GM12878 (cell line): ENCODE data around the gene PKP4. TPM values are rescaled to one million over a fixed set of nuclear protein-coding genes. Genes with fewer than 3 reads are reported as not detected.

Experiments
- ATAC-seq: fragments of 200-7000 bp; cut with Tn5 transposase; 3 replicates; pipeline ENCODE4 v1.9.1; 2020; ENCODE audit warnings: mild to moderate bottlenecking, moderate library complexity
- BruUV-seq: library from RNA; stranded (reverse); fragments of 400-500 nt; replicated peaks from 2 replicates; lab custom pipeline; 2021; lab: Mats Ljungman, UMichigan
- CTCF ChIA-PET: fragments of 300-600 bp; sonication (Branson Sonifier 250); formaldehyde crosslinking; extraction: SDS; loops from one replicate; lab custom pipeline; 2021; ENCODE audit warnings: inconsistent platforms; lab: Yijun Ruan, JAX
- POLR2A ChIA-PET: fragments of 350-600 bp; formaldehyde crosslinking; extraction: SDS; loops from one replicate; lab custom pipeline; 2021; ENCODE audit warnings: inconsistent platforms; lab: Charles Lee
- RAD21 ChIA-PET: fragments of 300-600 bp; sonication (Branson Sonifier 250); formaldehyde crosslinking; loops from one replicate; lab custom pipeline; 2023; ENCODE audit warnings: antibody characterized with exemption; ENCODE audit not compliant: unreplicated experiment; lab: Charles Lee
- SMC1A ChIA-PET: fragments of 300-600 bp; sonication (Branson Sonifier 250); formaldehyde crosslinking; loops from one replicate; lab custom pipeline; 2023; ENCODE audit not compliant: unreplicated experiment, uncharacterized antibody; lab: Charles Lee
- DNase-seq: peaks from one replicate; pipeline ENCODE4 v3.0.0-alpha.2; 2011; ENCODE audit warnings: low read depth, low spot score
- FAIRE-seq: peaks from 3 replicates; lab custom pipeline; 2011; peaks lifted over from hg19 to GRCh38; lab: Jason Lieb, UNC
- H2AFZ ChIP-seq: 2 replicates; pipeline ENCODE4 v1.6.0; 2011; ENCODE audit warnings: low read depth, low read length, control low read depth; ENCODE audit not compliant: control insufficient read depth
- H3K27ac ChIP-seq: 2 replicates; pipeline ENCODE4 v1.5.1; 2011; ENCODE audit warnings: control low read depth; ENCODE audit not compliant: control insufficient read depth, insufficient read depth
- H3K27me3 ChIP-seq, 2 experiments: replicated peaks in 1 of 2; 2 replicates each; pipeline versions ENCODE4 v1.6.0 to v1.6.1; 2011; ENCODE audit warnings: low read length in 1 of 2; ENCODE audit not compliant: control insufficient read depth in 2 of 2, insufficient read depth in 2 of 2
- H3K36me3 ChIP-seq, 2 experiments: 2 replicates each; pipeline ENCODE4 v1.5.1; 2011; ENCODE audit warnings: low read length in 1 of 2; ENCODE audit not compliant: control insufficient read depth in 2 of 2, insufficient read depth in 2 of 2
- H3K4me1 ChIP-seq: 2 replicates; pipeline ENCODE4 v1.6.1; 2011; ENCODE audit warnings: mild to moderate bottlenecking, low read length, moderate library complexity, mixed read lengths; ENCODE audit not compliant: control insufficient read depth, insufficient read depth
- H3K4me2 ChIP-seq: 2 replicates; pipeline ENCODE4 v1.6.0; 2011; ENCODE audit warnings: control low read depth; ENCODE audit not compliant: control insufficient read depth, insufficient read depth
- H3K4me3 ChIP-seq: fragments of 200-600 bp; sonication (generic); 2 replicates; pipeline ENCODE4 v1.5.1; 2016
- H3K79me2 ChIP-seq: 2 replicates; pipeline ENCODE4 v1.6.0; 2011; ENCODE audit warnings: low read length; ENCODE audit not compliant: control insufficient read depth, insufficient read depth
- H3K9ac ChIP-seq: 2 replicates; pipeline ENCODE4 v1.8.0; 2011; ENCODE audit warnings: low read length, control low read depth, mixed read lengths; ENCODE audit not compliant: control insufficient read depth, insufficient read depth
- H3K9me3 ChIP-seq: replicated peaks from 3 replicates; pipeline ENCODE4 v1.5.1; 2011; ENCODE audit warnings: mild to moderate bottlenecking, low read length; ENCODE audit not compliant: control insufficient read depth, insufficient read depth
- H4K20me1 ChIP-seq: 2 replicates; pipeline ENCODE4 v1.6.0; 2011; ENCODE audit not compliant: control insufficient read depth, insufficient read depth
- BCL11A ChIP-seq: IDR thresholded peaks from 2 replicates; pipeline ENCODE4 v1.6.1; 2011; ENCODE audit warnings: low read depth, low read length
- DPF2 ChIP-seq: fragments of 450-650 bp; IDR thresholded peaks from 2 replicates; pipeline ENCODE4 v1.6.1; 2017; ENCODE audit warnings: mild to moderate bottlenecking
- EGR1 ChIP-seq, 2 experiments: IDR thresholded peaks; 1 replicate in 1 of 2; 2 replicates in 1 of 2; pipeline ENCODE4 v1.6.1; 2011 to 2012; ENCODE audit warnings: low read depth in 2 of 2, low read length in 2 of 2, borderline replicate concordance in 1 of 2, mild to moderate bottlenecking in 1 of 2, moderate library complexity in 1 of 2
- ETV6 ChIP-seq, 2 experiments: fragments of 450-650 bp in 1 of 2; IDR thresholded peaks in 1 of 2; conservative IDR thresholded peaks in 1 of 2; 2 replicates each; pipeline ENCODE4 v1.6.1; 2014; ENCODE audit warnings: antibody characterized with exemption in 1 of 2, borderline replicate concordance in 1 of 2, low read depth in 1 of 2, mild to moderate bottlenecking in 1 of 2, moderate library complexity in 1 of 2
- MLLT1 ChIP-seq: fragments of 450-650 bp; IDR thresholded peaks from 2 replicates; pipeline ENCODE4 v1.6.1; 2016; ENCODE audit warnings: mild to moderate bottlenecking
- RAD21 ChIP-seq: IDR thresholded peaks from 2 replicates; pipeline ENCODE4 v1.6.1; 2011; ENCODE audit warnings: mild to moderate bottlenecking, low read depth, low read length, moderate library complexity; ENCODE audit not compliant: insufficient read depth
- STAT1 ChIP-seq: fragments of 450-650 bp; conservative IDR thresholded peaks from 2 replicates; pipeline ENCODE4 v1.6.1; 2014; ENCODE audit warnings: antibody characterized with exemption, mild to moderate bottlenecking
- TCF3 ChIP-seq: IDR thresholded peaks from 2 replicates; pipeline ENCODE4 v1.6.1; 2012; ENCODE audit warnings: low read depth, mild to moderate bottlenecking, low read length, borderline replicate concordance; ENCODE audit not compliant: insufficient read depth
- WRNIP1 ChIP-seq: IDR thresholded peaks from 2 replicates; pipeline ENCODE4 v1.6.1; 2011; ENCODE audit warnings: low read depth, low read length, improper control_type of control experiment, borderline replicate concordance
- ZBTB11 ChIP-seq: fragments of 450-650 bp; formaldehyde crosslinking; IDR thresholded peaks from 2 replicates; pipeline ENCODE4 v1.5.0; 2022; ENCODE audit warnings: mild to moderate bottlenecking, missing genetic modification characterization
- WGBS: methylation state at CpG from one replicate; pipeline ENCODE4 v1.1.6; 2016; ENCODE audit warnings: low lambda C conversion rate; ENCODE audit not compliant: insufficient replicate concordance, insufficient coverage; ENCODE audit errors: missing lambda C conversion rate; 5-methylcytosine and 5-hydroxymethylcytosine counted together
- in situ Hi-C: fragments of 300-500 bp; cut with MboI; formaldehyde crosslinking; loops from 9 replicates; pipeline ENCODE4 v1.14.3; 2018; ENCODE audit warnings: mixed read lengths
- intact Hi-C: fragments of 100-400 bp; cut with micrococcal nuclease; formaldehyde crosslinking; loops from one replicate; pipeline ENCODE4 v1.14.2; 2022; ENCODE audit not compliant: unreplicated experiment
- polyA plus RNA-seq, 11 experiments: library from polyadenylated mRNA; depleted of rRNA in 4 of 11; unstranded in 6 of 11; stranded (reverse) in 5 of 11; fragments of >200 nt; fragmentation: Nextera tagmentation in 4 of 11; fragmentation: Illumina TruSeq in 1 of 11; extraction: Ambion mirVana in 4 of 11; extraction: Trizol in 1 of 11; gene quantifications; 1 replicate in 1 of 11; 2 replicates in 10 of 11; pipeline versions ENCODE4 v1.2.1 to v1.2.3, GENCODE V29; 2011 to 2016; ENCODE audit warnings: inconsistent platforms in 2 of 11, missing spikeins in 2 of 11, low read depth in 1 of 11
- total RNA-seq, 4 experiments: library from RNA; depleted of rRNA in 3 of 4; stranded (reverse); fragments of >200 nt in 3 of 4; fragmentation: Illumina TruSeq in 1 of 4; extraction: Trizol in 1 of 4; gene quantifications; 2 replicates each; pipeline versions ENCODE4 v1.2.1 to v1.2.3, GENCODE V29; 2013 to 2021
- TF ChIP-seq, protein P1 (sequence below): IDR thresholded peaks from 2 replicates; pipeline ENCODE4 v1.6.1; 2011; ENCODE audit warnings: mild to moderate bottlenecking, low read depth, low read length, moderate library complexity; ENCODE audit not compliant: insufficient replicate concordance
- TF ChIP-seq, protein P2 (sequence below): fragments of 450-650 bp; conservative IDR thresholded peaks from 2 replicates; pipeline ENCODE4 v1.6.1; 2017; ENCODE audit warnings: mild to moderate bottlenecking, moderate library complexity

The PKP4 gene
- total and polyA plus RNA-seq, 10 of the 15 experiments (the other 5 are each of a cell fraction or from before 2014, with no cell fraction given): 4.8 to 35.8 (median 17.7) TPM

DNA sequence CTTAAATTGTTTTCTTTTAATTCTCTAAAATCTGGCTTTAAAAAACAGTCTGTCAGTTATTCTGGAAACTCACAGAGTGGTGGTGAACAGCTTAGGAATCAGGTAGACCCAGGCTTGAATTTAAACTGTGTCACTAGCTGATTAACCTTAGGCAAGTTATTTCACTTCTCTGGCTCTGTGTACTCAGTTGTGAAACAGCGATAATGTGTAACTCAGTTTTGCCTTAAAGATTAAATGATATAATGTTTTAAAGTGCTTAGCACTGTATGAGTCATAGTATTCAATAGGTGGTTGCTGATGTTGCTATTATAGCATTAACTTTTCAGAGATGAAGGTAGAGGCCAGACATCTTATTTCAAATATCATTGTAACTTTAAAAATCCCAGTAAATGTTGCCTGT is 40.7 kb downstream of the PKP4 start:
- Histone ChIP-seq H3K27me3 (no peaks in the 10 kb centered on the region), H3K4me1 (no peaks in the 10 kb centered on the region), H3K36me3 (no peaks in the 10 kb centered on the region), H2AFZ (no peak overlapping the region), H3K9ac (no peak overlapping the region), H3K27ac (no peak overlapping the region), H3K79me2 (no peaks in the 10 kb centered on the region), H4K20me1 (no peaks in the 10 kb centered on the region), H3K9me3 (no peaks in the 10 kb centered on the region), H3K4me3 (no peak overlapping the region), H3K4me2 (no peak overlapping the region)
- RAD21 ChIA-PET: no interaction called here
- SMC1A ChIA-PET: interaction anchor here (1.6 kb wide), 2 partner anchors 8 to 9 kb away, joined by 3 to 6 read pairs; no protein-coding TSS in a partner anchor
- ATAC-seq (no peak), DNase-seq (no peak), FAIRE-seq (no peak)
- CTCF ChIA-PET: interaction anchor here (0.7 kb wide), 1 partner anchor 31 kb away, joined by 4 read pairs; no protein-coding TSS in a partner anchor
- intact Hi-C loops (no loop called here), in situ Hi-C loops (no loop called here)
- TF ChIP-seq, protein P1, sequence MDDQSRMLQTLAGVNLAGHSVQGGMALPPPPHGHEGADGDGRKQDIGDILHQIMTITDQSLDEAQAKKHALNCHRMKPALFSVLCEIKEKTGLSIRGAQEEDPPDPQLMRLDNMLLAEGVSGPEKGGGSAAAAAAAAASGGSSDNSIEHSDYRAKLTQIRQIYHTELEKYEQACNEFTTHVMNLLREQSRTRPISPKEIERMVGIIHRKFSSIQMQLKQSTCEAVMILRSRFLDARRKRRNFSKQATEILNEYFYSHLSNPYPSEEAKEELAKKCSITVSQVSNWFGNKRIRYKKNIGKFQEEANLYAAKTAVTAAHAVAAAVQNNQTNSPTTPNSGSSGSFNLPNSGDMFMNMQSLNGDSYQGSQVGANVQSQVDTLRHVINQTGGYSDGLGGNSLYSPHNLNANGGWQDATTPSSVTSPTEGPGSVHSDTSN: no peak
- TF ChIP-seq DPF2: no peak
- TF ChIP-seq EGR1 (IDR thresholded peaks at IDR 0.05; ENCODE audit: borderline replicate concordance in 1 of 2, low read depth in 2 of 2, low read length in 2 of 2): no peak
- no peak for TF ChIP-seq ETV6 (conservative IDR thresholded peaks at IDR 0.05 in 1 of 2, IDR thresholded peaks at IDR 0.05 in 1 of 2; ENCODE audit: borderline replicate concordance in 1 of 2, low read depth in 1 of 2)
- no peak for TF ChIP-seq RAD21
- TF ChIP-seq STAT1: no peak
- TF ChIP-seq TCF3: no peak
- TF ChIP-seq MLLT1: no peak
- no peak for TF ChIP-seq WRNIP1
- TF ChIP-seq ZBTB11 (CRISPR knock-in tag): no peak
- TF ChIP-seq, protein P2, sequence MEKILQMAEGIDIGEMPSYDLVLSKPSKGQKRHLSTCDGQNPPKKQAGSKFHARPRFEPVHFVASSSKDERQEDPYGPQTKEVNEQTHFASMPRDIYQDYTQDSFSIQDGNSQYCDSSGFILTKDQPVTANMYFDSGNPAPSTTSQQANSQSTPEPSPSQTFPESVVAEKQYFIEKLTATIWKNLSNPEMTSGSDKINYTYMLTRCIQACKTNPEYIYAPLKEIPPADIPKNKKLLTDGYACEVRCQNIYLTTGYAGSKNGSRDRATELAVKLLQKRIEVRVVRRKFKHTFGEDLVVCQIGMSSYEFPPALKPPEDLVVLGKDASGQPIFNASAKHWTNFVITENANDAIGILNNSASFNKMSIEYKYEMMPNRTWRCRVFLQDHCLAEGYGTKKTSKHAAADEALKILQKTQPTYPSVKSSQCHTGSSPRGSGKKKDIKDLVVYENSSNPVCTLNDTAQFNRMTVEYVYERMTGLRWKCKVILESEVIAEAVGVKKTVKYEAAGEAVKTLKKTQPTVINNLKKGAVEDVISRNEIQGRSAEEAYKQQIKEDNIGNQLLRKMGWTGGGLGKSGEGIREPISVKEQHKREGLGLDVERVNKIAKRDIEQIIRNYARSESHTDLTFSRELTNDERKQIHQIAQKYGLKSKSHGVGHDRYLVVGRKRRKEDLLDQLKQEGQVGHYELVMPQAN: no peak
- TF ChIP-seq BCL11A: no peak
- no TSS peak for BruUV-seq
- POLR2A ChIA-PET: no interaction called here
- 96% methylated on average over 1 of the region's 1 CpG for WGBS
